ENCODE data around the gene TMEM9B.

TMEM9B gene

GRCh38 chr11:8971196-8971923 lies 7.1 kb upstream of the TMEM9B start:
- no peak overlapping the region for H3K27ac ChIP-seq
- no peak for TF ChIP-seq CTCF (conservative IDR thresholded peaks at IDR 0.05)

GRCh38 chr11:8967184-8967583 lies 2.9 kb upstream of the TMEM9B start:
- no peak overlapping the region for H3K27ac ChIP-seq
- no peak for TF ChIP-seq CTCF (conservative IDR thresholded peaks at IDR 0.05)

GRCh38 chr11:8963569-8964323 lies 496 bp downstream of the TMEM9B start:
- no peak for TF ChIP-seq CTCF (conservative IDR thresholded peaks at IDR 0.05)
- peak overlapping the region; percentile 91 for H3K27ac ChIP-seq

- H3K27ac ChIP-seq = peak overlapping the region; percentile 91
- no peak for TF ChIP-seq CTCF (conservative IDR thresholded peaks at IDR 0.05)
Observed at GRCh38 chr11:8962841-8963240, 1.4 kb downstream of the TMEM9B start.

GRCh38 chr11:8961401-8961800 lies 2.8 kb downstream of the TMEM9B start:
- no peak for TF ChIP-seq CTCF (conservative IDR thresholded peaks at IDR 0.05)
- no peak overlapping the region for H3K27ac ChIP-seq

GRCh38 chr11:8959546-8960166 lies 4.6 kb downstream of the TMEM9B start:
- H3K27ac ChIP-seq = peak overlapping the region; percentile 26
- peak; percentile 76 for TF ChIP-seq CTCF (conservative IDR thresholded peaks at IDR 0.05)

GRCh38 chr11:8956860-8957259 lies 7.4 kb downstream of the TMEM9B start:
- no peak for TF ChIP-seq CTCF (conservative IDR thresholded peaks at IDR 0.05)
- no peak overlapping the region for H3K27ac ChIP-seq

Data from VCaP (cell line).